NAMALWA (cell line): ENCODE data around the gene TMEM217.

ENCODE experiments used
- DNase-seq: peaks from one replicate; pipeline ENCODE4 v3.0.0-alpha.2; 2015; ENCODE audit warnings: low spot score

The TMEM217 gene

GRCh38 chr6:37168163-37168758 is 89.7 kb downstream of the TMEM217 start:
- no peak for DNase-seq

GRCh38 chr6:37162740-37163139 is 95.2 kb downstream of the TMEM217 start:
- no peak for DNase-seq
